GM23338 (cell line): ENCODE data around the gene HIVEP3. TPM values are rescaled to one million over a fixed set of nuclear protein-coding genes. Genes with fewer than 3 reads are reported as not detected.

Experiments used
- ATAC-seq: fragments of 200-7000 bp; cut with Tn5 transposase; 3 replicates; pipeline ENCODE4 v1.9.1; 2020
- DNase-seq: peaks from one replicate; pipeline ENCODE4 v3.0.0-alpha.2; 2015; ENCODE audit warnings: low spot score
- H2AFZ ChIP-seq: fragments of 200-600 bp; sonication (generic); 2 replicates; pipeline ENCODE4 v1.8.0; 2016; ENCODE audit warnings: antibody characterized with exemption, mild to moderate bottlenecking, moderate library complexity
- H3F3A ChIP-seq: fragments of 200-600 bp; sonication (generic); replicated peaks from 2 replicates; pipeline ENCODE4 v1.8.0; 2017; ENCODE audit warnings: antibody characterized with exemption, mixed run types, low read depth
- H3K27ac ChIP-seq: fragments of 200-600 bp; sonication (generic); 2 replicates; pipeline ENCODE4 v1.6.1; 2016; ENCODE audit warnings: low read depth
- H3K27me3 ChIP-seq: fragments of 200-600 bp; sonication (generic); 2 replicates; pipeline ENCODE4 v1.8.0; 2016; ENCODE audit warnings: mild to moderate bottlenecking, mixed run types, moderate library complexity; ENCODE audit not compliant: insufficient read depth
- H3K36me3 ChIP-seq: fragments of 200-600 bp; sonication (generic); 2 replicates; pipeline ENCODE4 v1.8.0; 2016; ENCODE audit warnings: mild to moderate bottlenecking; ENCODE audit not compliant: insufficient read depth
- H3K4me1 ChIP-seq: fragments of 200-600 bp; sonication (generic); 2 replicates; pipeline ENCODE4 v1.8.0; 2016; ENCODE audit warnings: mild to moderate bottlenecking, moderate library complexity; ENCODE audit not compliant: insufficient read depth
- H3K4me2 ChIP-seq: fragments of 200-600 bp; sonication (generic); 2 replicates; pipeline ENCODE4 v1.7.1; 2017; ENCODE audit warnings: mixed run types
- H3K4me3 ChIP-seq: fragments of 200-600 bp; sonication (generic); 2 replicates; pipeline ENCODE4 v1.6.1; 2016; ENCODE audit warnings: mixed run types
- H3K79me2 ChIP-seq: fragments of 200-600 bp; sonication (generic); replicated peaks from 2 replicates; pipeline ENCODE4 v1.8.0; 2017; ENCODE audit warnings: mild to moderate bottlenecking; ENCODE audit not compliant: insufficient read depth
- H3K9me2 ChIP-seq: fragments of 200-600 bp; sonication (generic); 2 replicates; pipeline ENCODE4 v1.8.0; 2017; ENCODE audit not compliant: insufficient read depth
- H4K20me1 ChIP-seq: fragments of 200-600 bp; sonication (generic); replicated peaks from 2 replicates; pipeline ENCODE4 v1.8.0; 2017; ENCODE audit warnings: mild to moderate bottlenecking; ENCODE audit not compliant: insufficient read depth
- H3K27ac Mint-ChIP-seq: 2 replicates; pipeline ENCODE4 v1.8.0; 2020; ENCODE audit warnings: inconsistent platforms, mild to moderate bottlenecking, moderate library complexity, mixed read lengths
- H3K27me3 Mint-ChIP-seq: 3 replicates; pipeline ENCODE4 v1.8.0; 2022; ENCODE audit warnings: low read depth, mild to moderate bottlenecking, moderate library complexity, mixed read lengths, inconsistent platforms; ENCODE audit not compliant: insufficient read depth, poor library complexity
- H3K36me3 Mint-ChIP-seq: 3 replicates; pipeline ENCODE4 v1.8.0; 2021; ENCODE audit warnings: low read depth, mild to moderate bottlenecking, inconsistent platforms, moderate library complexity, mixed read lengths
- H3K4me1 Mint-ChIP-seq: 3 replicates; pipeline ENCODE4 v1.8.0; 2020; ENCODE audit warnings: mild to moderate bottlenecking, inconsistent platforms, mixed read lengths
- H3K4me3 Mint-ChIP-seq: 3 replicates; pipeline ENCODE4 v1.8.0; 2021; ENCODE audit warnings: moderate library complexity, mild to moderate bottlenecking, inconsistent platforms, mixed read lengths
- H3K9me3 Mint-ChIP-seq: 3 replicates; pipeline ENCODE4 v1.8.0; 2020; ENCODE audit warnings: moderate library complexity, mild to moderate bottlenecking, inconsistent platforms, mixed read lengths
- CTCF ChIP-seq, 2 experiments: fragments of 200-600 bp in 1 of 2; sonication (generic) in 1 of 2; conservative IDR thresholded peaks; 2 replicates each; pipeline versions ENCODE4 v1.5.1 to v1.6.1; 2016 to 2017; ENCODE audit warnings: antibody characterized with exemption in 2 of 2, low read depth in 2 of 2, mild to moderate bottlenecking in 2 of 2, moderate library complexity in 1 of 2
- EZH2 ChIP-seq: fragments of 200-600 bp; sonication (generic); IDR thresholded peaks from one replicate; pipeline ENCODE4 v1.8.0; 2017; ENCODE audit warnings: antibody characterized with exemption, mild to moderate bottlenecking, low read depth; ENCODE audit not compliant: unreplicated experiment
- EZH2phosphoT487 ChIP-seq: fragments of 200-600 bp; sonication (generic); IDR thresholded peaks from one replicate; pipeline ENCODE4 v1.8.1; 2018; ENCODE audit warnings: antibody characterized with exemption; ENCODE audit not compliant: unreplicated experiment
- JUNB ChIP-seq: IDR thresholded peaks from one replicate; pipeline ENCODE4 v1.6.1; 2016; ENCODE audit warnings: antibody characterized with exemption; ENCODE audit not compliant: unreplicated experiment
- NANOG ChIP-seq: IDR thresholded peaks from 2 replicates; pipeline ENCODE4 v1.6.1; 2016; ENCODE audit warnings: antibody characterized with exemption, borderline replicate concordance
- POLR2AphosphoS5 ChIP-seq: IDR thresholded peaks from 2 replicates; pipeline ENCODE4 v1.6.1; 2016; ENCODE audit warnings: antibody characterized with exemption, low read depth
- REST ChIP-seq: IDR thresholded peaks from one replicate; pipeline ENCODE4 v1.6.1; 2018; ENCODE audit warnings: antibody characterized with exemption; ENCODE audit not compliant: unreplicated experiment
- STAT1 ChIP-seq: IDR thresholded peaks from one replicate; pipeline ENCODE4 v1.6.1; 2016; ENCODE audit warnings: antibody characterized with exemption; ENCODE audit not compliant: unreplicated experiment
- ZNF114 ChIP-seq: fragments of 250-450 bp; sonication (Bioruptor Pico); IDR thresholded peaks from 2 replicates; pipeline ENCODE4 v1.5.0; 2020; ENCODE audit warnings: mild to moderate bottlenecking, moderate library complexity
- ZNF331 ChIP-seq: fragments of 250-450 bp; sonication (Bioruptor Pico); IDR thresholded peaks from 2 replicates; pipeline ENCODE4 v1.5.0; 2020; ENCODE audit warnings: low read depth, mild to moderate bottlenecking, moderate library complexity
- ZNF462 ChIP-seq: fragments of 250-450 bp; sonication (Bioruptor Pico); IDR thresholded peaks from 2 replicates; pipeline ENCODE4 v1.5.0; 2020; ENCODE audit warnings: mild to moderate bottlenecking, moderate library complexity
- polyA plus RNA-seq: library from polyadenylated mRNA; unstranded; fragments of >200 nt; fragmentation: Nextera tagmentation; extraction: Ambion mirVana; gene quantifications from 2 replicates; pipeline ENCODE4 v1.2.1, GENCODE V29; 2016
- total RNA-seq: library from RNA; depleted of rRNA; stranded (reverse); fragments of >200 nt; shearing (Covaris generic); gene quantifications from 2 replicates; pipeline ENCODE4 v1.2.3, GENCODE V29; 2014

Gene HIVEP3
- total and polyA plus RNA-seq, 2 experiments from 2014 or later = 0.14 to 0.24 TPM

GRCh38 chr1:41864471-41865040, 54.2 kb downstream of the HIVEP3 start:
- Histone ChIP-seq H3K79me2 (no peaks in the 10 kb centered on the region), H3K27ac (no peak overlapping the region), H3F3A (no peaks in the 10 kb centered on the region), H3K36me3 (no peaks in the 10 kb centered on the region), H3K4me1 (peaks cover 25% of the 10 kb centered on the region), H3K27me3 (no peaks in the 10 kb centered on the region), H4K20me1 (no peaks in the 10 kb centered on the region), H2AFZ (no peak overlapping the region), H3K4me3 (no peak overlapping the region), H3K9me2 (no peaks in the 10 kb centered on the region), H3K4me2 (no peak overlapping the region)
- TF ChIP-seq STAT1 (no peak), POLR2AphosphoS5 (no peak), JUNB (no peak), CTCF (conservative IDR thresholded peaks at IDR 0.05; ENCODE audit: low read depth in 2 of 2) (no peak), EZH2phosphoT487 (no peak), ZNF331 (CRISPR knock-in tag) (no peak), ZNF114 (CRISPR knock-in tag) (no peak)
- Mint-ChIP-seq H3K27ac (no peak overlapping the region), H3K36me3 (no peaks in the 10 kb centered on the region), H3K27me3 (peaks cover 12% of the 10 kb centered on the region), H3K4me1 (peaks cover 52% of the 10 kb centered on the region), H3K4me3 (no peak overlapping the region), H3K9me3 (no peaks in the 10 kb centered on the region; the same call in 2 of the 3 replicates)
- DNase-seq (no peak), ATAC-seq (no peak)

- H3K4me2 ChIP-seq = no peak overlapping the region
- H3K4me3 ChIP-seq = no peak overlapping the region
- H3K4me3 Mint-ChIP-seq = no peak overlapping the region
- H2AFZ ChIP-seq = no peak overlapping the region
- DNase-seq (no peak), ATAC-seq (no peak)
- H3K9me2 ChIP-seq = no peaks in the 10 kb centered on the region
- H3K4me1 ChIP-seq = peaks cover 17% of the 10 kb centered on the region
- H3K27me3 ChIP-seq = no peaks in the 10 kb centered on the region
- peaks cover 12% of the 10 kb centered on the region for H3K27me3 Mint-ChIP-seq
- H3K4me1 Mint-ChIP-seq = peaks cover 45% of the 10 kb centered on the region
- no peak overlapping the region for H3K27ac ChIP-seq
- H3K36me3 ChIP-seq = no peaks in the 10 kb centered on the region
- H3K27ac Mint-ChIP-seq = no peak overlapping the region
- H3K9me3 Mint-ChIP-seq = no peaks in the 10 kb centered on the region; the same call in 2 of the 3 replicates
- no peaks in the 10 kb centered on the region for H3F3A ChIP-seq
- H3K79me2 ChIP-seq = no peaks in the 10 kb centered on the region
- no peaks in the 10 kb centered on the region for H4K20me1 ChIP-seq
- no peaks in the 10 kb centered on the region for H3K36me3 Mint-ChIP-seq
- TF ChIP-seq ZNF114 (CRISPR knock-in tag) (no peak), REST (no peak), ZNF331 (CRISPR knock-in tag) (no peak), STAT1 (no peak), NANOG (no peak), POLR2AphosphoS5 (no peak), ZNF462 (no peak), EZH2 (no peak)
Observed at GRCh38 chr1:41863718-41864117, 55.0 kb downstream of the HIVEP3 start.
